Neutrophil (primary cell): ENCODE results near the gene SCART1.
"Not testable (repeated sequence)": the region's sequence is repeated elsewhere in the genome, so short reads cannot be mapped to it uniquely, and the experiment has no call there.

Experiments used
- H3K27ac ChIP-seq: fragments of 200-600 bp; sonication (generic); 2 replicates; pipeline ENCODE4 v1.5.1; 2016; ENCODE audit warnings: mild to moderate bottlenecking, moderate library complexity
- H3K27me3 ChIP-seq: fragments of 200-600 bp; sonication (generic); 2 replicates; pipeline ENCODE4 v1.6.0; 2016; ENCODE audit warnings: mild to moderate bottlenecking
- H3K36me3 ChIP-seq: fragments of 200-600 bp; sonication (generic); 2 replicates; pipeline ENCODE4 v1.5.1; 2017
- H3K4me1 ChIP-seq, 2 experiments: fragments of 200-600 bp in 1 of 2; sonication (generic) in 1 of 2; 1 replicate in 1 of 2; 2 replicates in 1 of 2; pipeline versions ENCODE4 v1.5.1 to v1.6.1; 2013 to 2016; ENCODE audit warnings: low read depth in 1 of 2, low read length in 1 of 2, mild to moderate bottlenecking in 1 of 2, moderate library complexity in 1 of 2; ENCODE audit not compliant: control insufficient read depth in 1 of 2, insufficient read depth in 1 of 2
- H3K4me3 ChIP-seq, 2 experiments: fragments of 200-600 bp in 1 of 2; sonication (generic) in 1 of 2; 1 replicate in 1 of 2; 2 replicates in 1 of 2; pipeline ENCODE4 v1.5.1; 2013 to 2016; ENCODE audit warnings: low read depth in 1 of 2, low read length in 1 of 2, mild to moderate bottlenecking in 1 of 2, moderate library complexity in 1 of 2
- H3K9me3 ChIP-seq: fragments of 200-600 bp; sonication (generic); 2 replicates; pipeline ENCODE4 v1.5.1; 2016
- CTCF ChIP-seq: fragments of 200-600 bp; sonication (generic); IDR thresholded peaks from 2 replicates; pipeline ENCODE4 v1.5.1; 2016; ENCODE audit warnings: antibody characterized with exemption

The SCART1 gene

GRCh38 chr10:133509700-133510099, 56.0 kb downstream of the SCART1 start:
- TF ChIP-seq CTCF = no peak
- Histone ChIP-seq H3K27ac (no peak overlapping the region), H3K27me3 (peaks cover 41% of the 10 kb centered on the region), H3K36me3 (no peaks in the 10 kb centered on the region), H3K4me3 (no peak overlapping the region), H3K9me3 (no peaks in the 10 kb centered on the region), H3K4me1 (no peaks in the 10 kb centered on the region)

GRCh38 chr10:133511408-133511807, 57.7 kb downstream of the SCART1 start:
- no peak overlapping the region for H3K4me3 ChIP-seq
- no peak overlapping the region for H3K27ac ChIP-seq
- H3K36me3 ChIP-seq = no peaks in the 10 kb centered on the region
- H3K4me1 ChIP-seq = no peaks in the 10 kb centered on the region
- peaks cover 48% of the 10 kb centered on the region for H3K27me3 ChIP-seq
- no peaks in the 10 kb centered on the region for H3K9me3 ChIP-seq
- no peak for TF ChIP-seq CTCF

- no peaks in the 10 kb centered on the region for H3K4me1 ChIP-seq
- TF ChIP-seq CTCF = no peak
- no peaks in the 10 kb centered on the region for H3K36me3 ChIP-seq
- H3K27me3 ChIP-seq = peaks cover 54% of the 10 kb centered on the region
- H3K9me3 ChIP-seq = no peaks in the 10 kb centered on the region
- H3K4me3 ChIP-seq = no peak overlapping the region
- no peak overlapping the region for H3K27ac ChIP-seq
Observed at GRCh38 chr10:133511907-133512528, 58.3 kb downstream of the SCART1 start.

- no peak for TF ChIP-seq CTCF
- Histone ChIP-seq H3K4me3 (no peak overlapping the region), H3K4me1 (peaks cover 0 to 6% of the 10 kb centered on the region in 2 experiments), H3K27me3 (peaks cover 70% of the 10 kb centered on the region), H3K36me3 (no peaks in the 10 kb centered on the region), H3K9me3 (no peaks in the 10 kb centered on the region), H3K27ac (no peak overlapping the region)
Observed at GRCh38 chr10:133515471-133515870, 61.7 kb downstream of the SCART1 start.

GRCh38 chr10:133516057-133516456, 62.3 kb downstream of the SCART1 start:
- TF ChIP-seq CTCF = no peak

GRCh38 chr10:133518517-133518916, 64.8 kb downstream of the SCART1 start:
- H3K27me3 ChIP-seq = peaks cover 74% of the 10 kb centered on the region
- not testable (repeated sequence) for H3K27ac ChIP-seq

More at GRCh38 chr10:133516057-133516456, 62.3 kb downstream of the SCART1 start:
- H3K9me3 ChIP-seq = no peaks in the 10 kb centered on the region
- H3K27ac ChIP-seq = no peak overlapping the region
- peaks cover 70% of the 10 kb centered on the region for H3K27me3 ChIP-seq
- no peaks in the 10 kb centered on the region for H3K36me3 ChIP-seq
- no peak overlapping the region for H3K4me3 ChIP-seq
- peaks cover 0 to 6% of the 10 kb centered on the region in 2 experiments for H3K4me1 ChIP-seq

More at GRCh38 chr10:133518517-133518916, 64.8 kb downstream of the SCART1 start:
- not testable (repeated sequence) for H3K36me3 ChIP-seq, H3K4me3 ChIP-seq, H3K4me1 ChIP-seq, H3K9me3 ChIP-seq
